ENCODE measurements around the gene ZNF429. TPM values are rescaled to one million over a fixed set of nuclear protein-coding genes. Genes with fewer than 3 reads are reported as not detected.
A peak's percentile ranks its signal among the peaks of the same experiment; 100 is the strongest.
"Not testable (repeated sequence)": the region's sequence is repeated elsewhere in the genome, so short reads cannot be mapped to it uniquely, and the experiment has no call there.

The ZNF429 gene
- total RNA-seq, 4 donors from 2014 or later = 3.4 to 11.1 (median 7.4) TPM

GRCh38 chr19:21593934-21594820 lies 88.8 kb downstream of the ZNF429 start:
- DNase-seq = peak in 1 of 2 donors; percentile 86

GRCh38 chr19:21595185-21595584 lies 89.8 kb downstream of the ZNF429 start:
- Histone ChIP-seq H3K27ac (peak overlapping the region in 3 of 4 donors; percentile 70 to 88 (median 83)), H3K36me3 (no peaks in the 10 kb centered on the region)

More at GRCh38 chr19:21593934-21594820, 88.8 kb downstream of the ZNF429 start:
- H3K36me3 ChIP-seq = no peaks in the 10 kb centered on the region
- TF ChIP-seq CTCF (IDR thresholded peaks at IDR 0.05 in 4 of 5, conservative IDR thresholded peaks at IDR 0.05 in 1 of 5) = no peak
- peak in 1 of 2 donors; percentile 24 for TF ChIP-seq POLR2A (IDR thresholded peaks at IDR 0.05)
- ATAC-seq = peak; percentile 45 to 56
- in situ Hi-C loops (cut with MboI; ENCODE audit: low sequenced_read_pairs in 4 of 4) = loop anchor here in 1 of 4 donors (10.0 kb wide), 1 partner anchor 99 kb away; no protein-coding TSS in a partner anchor
- H3K27ac ChIP-seq = peak overlapping the region in 3 of 4 donors; percentile 70 to 88 (median 83)
- no peaks in the 10 kb centered on the region for H3K27me3 ChIP-seq
- H3K4me3 ChIP-seq = peak overlapping the region in 1 of 4 donors; percentile 5
- no peaks in the 10 kb centered on the region for H3K4me1 ChIP-seq
- intact Hi-C loops (cut with DNase I; ENCODE audit: low total_unique reads) = loop anchor here (1.0 kb wide), 1 partner anchor 101 kb away; no protein-coding TSS in a partner anchor
- no peaks in the 10 kb centered on the region for H3K9me3 ChIP-seq

GRCh38 chr19:21602082-21602658 lies 96.8 kb downstream of the ZNF429 start:
- no peaks in the 10 kb centered on the region for H3K36me3 ChIP-seq
- intact Hi-C loops (cut with DNase I; ENCODE audit: low total_unique reads) (no loop called here), in situ Hi-C loops (cut with MboI; ENCODE audit: low sequenced_read_pairs in 4 of 4) (no loop called here)
- no peak for ATAC-seq
- H3K27ac ChIP-seq = no peak overlapping the region
- DNase-seq = no peak
- peaks cover 0 to 7% of the 10 kb centered on the region in 2 donors for H3K4me1 ChIP-seq
- no peaks in the 10 kb centered on the region for H3K27me3 ChIP-seq
- H3K9me3 ChIP-seq = no peaks in the 10 kb centered on the region
- H3K4me3 ChIP-seq = no peak overlapping the region
- TF ChIP-seq POLR2A (IDR thresholded peaks at IDR 0.05) (no peak), CTCF (IDR thresholded peaks at IDR 0.05 in 4 of 5, conservative IDR thresholded peaks at IDR 0.05 in 1 of 5) (no peak)

More at GRCh38 chr19:21595185-21595584, 89.8 kb downstream of the ZNF429 start:
- no peaks in the 10 kb centered on the region for H3K4me1 ChIP-seq
- intact Hi-C loops (cut with DNase I; ENCODE audit: low total_unique reads) = no loop called here
- DNase-seq (peak in 1 of 2 donors; percentile 50), ATAC-seq (peak in 1 of 2 donors; percentile 44)
- in situ Hi-C loops (cut with MboI; ENCODE audit: low sequenced_read_pairs in 4 of 4) = loop anchor here in 1 of 4 donors (10.0 kb wide), 1 partner anchor 100 kb away; no protein-coding TSS in a partner anchor
- no peaks in the 10 kb centered on the region for H3K27me3 ChIP-seq
- no peaks in the 10 kb centered on the region for H3K9me3 ChIP-seq
- no peak overlapping the region for H3K4me3 ChIP-seq
- TF ChIP-seq CTCF (IDR thresholded peaks at IDR 0.05 in 4 of 5, conservative IDR thresholded peaks at IDR 0.05 in 1 of 5) = no peak
- TF ChIP-seq POLR2A (IDR thresholded peaks at IDR 0.05) = no peak

GRCh38 chr19:21602659-21603430 lies 97.4 kb downstream of the ZNF429 start:
- peak overlapping the region in 1 of 4 donors; percentile 79 for H3K27ac ChIP-seq
- H3K4me1 ChIP-seq; in situ Hi-C loops (cut with MboI; ENCODE audit: low sequenced_read_pairs in 4 of 4); DNase-seq; H3K36me3 ChIP-seq; intact Hi-C loops (cut with DNase I; ENCODE audit: low total_unique reads); H3K4me3 ChIP-seq; ATAC-seq; H3K27me3 ChIP-seq; H3K9me3 ChIP-seq: not testable (repeated sequence)

Data from gastrocnemius medialis (tissue), 4 donors.